Ishikawa (cell line): ENCODE data around the gene AGO1.

ENCODE experiments used
- CEBPB ChIP-seq: IDR thresholded peaks from 2 replicates; pipeline ENCODE4 v1.6.1; 2012
- CREB1 ChIP-seq: IDR thresholded peaks from 2 replicates; pipeline ENCODE4 v1.6.1; 2012; ENCODE audit warnings: low read depth
- EGR1 ChIP-seq: IDR thresholded peaks from 2 replicates; pipeline ENCODE4 v1.6.1; 2012
- EP300 ChIP-seq: IDR thresholded peaks from 2 replicates; pipeline ENCODE4 v1.6.1; 2012; ENCODE audit warnings: borderline replicate concordance
- FOXM1 ChIP-seq: IDR thresholded peaks from 2 replicates; pipeline ENCODE4 v1.6.1; 2012; ENCODE audit warnings: low read depth, borderline replicate concordance
- MAX ChIP-seq: IDR thresholded peaks from 2 replicates; pipeline ENCODE4 v1.6.1; 2012
- NFIC ChIP-seq: IDR thresholded peaks from 2 replicates; pipeline ENCODE4 v1.6.1; 2012
- RAD21 ChIP-seq: IDR thresholded peaks from 2 replicates; pipeline ENCODE4 v1.6.1; 2012; ENCODE audit warnings: low read depth
- REST ChIP-seq: IDR thresholded peaks from 2 replicates; pipeline ENCODE4 v1.6.1; 2012; ENCODE audit warnings: low read depth, mild to moderate bottlenecking
- TAF1 ChIP-seq: IDR thresholded peaks from 2 replicates; pipeline ENCODE4 v1.6.1; 2012; ENCODE audit warnings: low read depth, mild to moderate bottlenecking
- TCF12 ChIP-seq: IDR thresholded peaks from 2 replicates; pipeline ENCODE4 v1.6.1; 2012; ENCODE audit warnings: low read depth
- TEAD4 ChIP-seq: IDR thresholded peaks from 2 replicates; pipeline ENCODE4 v1.6.1; 2012
- USF1 ChIP-seq: IDR thresholded peaks from 2 replicates; pipeline ENCODE4 v1.6.1; 2012
- YY1 ChIP-seq: IDR thresholded peaks from 2 replicates; pipeline ENCODE4 v1.6.1; 2012; ENCODE audit warnings: low read depth
- ZBTB7A ChIP-seq: IDR thresholded peaks from 2 replicates; pipeline ENCODE4 v1.6.1; 2012; ENCODE audit warnings: low read depth

AGO1 gene

GRCh38 chr1:35882945-35883634 is at the start of gene AGO1:
Gene AGO1, plus strand, starts transcription at chr1:35883209. Its CDS starts 213 bp downstream, at chr1:35883422.
- no peak for TF ChIP-seq CEBPB
- TF ChIP-seq RAD21 = peak; percentile 34; the same call in 1 of the 2 replicates
- TF ChIP-seq REST = peak; percentile 46; the same call in 1 of the 2 replicates
- no peak for TF ChIP-seq CREB1
- no peak for TF ChIP-seq NFIC
- TF ChIP-seq USF1 = no peak
- no peak for TF ChIP-seq YY1
- TF ChIP-seq EP300 = peak; percentile 35; the same call in 1 of the 2 replicates
- peak; percentile 84 for TF ChIP-seq EGR1
- no peak for TF ChIP-seq TCF12
- peak; percentile 49; the same call in 1 of the 2 replicates for TF ChIP-seq TAF1
- no peak for TF ChIP-seq FOXM1
- TF ChIP-seq MAX = no peak; the same call in 1 of the 2 replicates
- no peak for TF ChIP-seq TEAD4
- peak; percentile 55; the same call in 1 of the 2 replicates for TF ChIP-seq ZBTB7A

- TF ChIP-seq TAF1 (no peak), EP300 (no peak), RAD21 (no peak), TEAD4 (no peak), NFIC (no peak), CEBPB (no peak), USF1 (no peak), MAX (no peak), TCF12 (no peak), FOXM1 (no peak), YY1 (no peak), ZBTB7A (no peak), REST (no peak)
Measured at GRCh38 chr1:35833395-35833794, 49.6 kb upstream of the AGO1 start.

GRCh38 chr1:35834218-35834617 is 48.8 kb upstream of the AGO1 start:
- TF ChIP-seq YY1 (no peak), REST (no peak), RAD21 (no peak), ZBTB7A (no peak), CREB1 (no peak), NFIC (no peak), USF1 (no peak), MAX (no peak), TEAD4 (no peak), TAF1 (no peak), CEBPB (no peak), TCF12 (no peak), FOXM1 (no peak), EGR1 (no peak)
